GM19372 (cell line): ENCODE data around the gene IL12RB2.
"Not testable (repeated sequence)": the region's sequence is repeated elsewhere in the genome, so short reads cannot be mapped to it uniquely, and the experiment has no call there.

ENCODE experiments used
- ATAC-seq: cut with Tn5 transposase; IDR thresholded peaks from one replicate; pipeline ENCODE4 v1.9.1; 2021; ENCODE audit warnings: mild to moderate bottlenecking, low read depth, moderate library complexity; ENCODE audit not compliant: unreplicated experiment

Gene IL12RB2

DNA sequence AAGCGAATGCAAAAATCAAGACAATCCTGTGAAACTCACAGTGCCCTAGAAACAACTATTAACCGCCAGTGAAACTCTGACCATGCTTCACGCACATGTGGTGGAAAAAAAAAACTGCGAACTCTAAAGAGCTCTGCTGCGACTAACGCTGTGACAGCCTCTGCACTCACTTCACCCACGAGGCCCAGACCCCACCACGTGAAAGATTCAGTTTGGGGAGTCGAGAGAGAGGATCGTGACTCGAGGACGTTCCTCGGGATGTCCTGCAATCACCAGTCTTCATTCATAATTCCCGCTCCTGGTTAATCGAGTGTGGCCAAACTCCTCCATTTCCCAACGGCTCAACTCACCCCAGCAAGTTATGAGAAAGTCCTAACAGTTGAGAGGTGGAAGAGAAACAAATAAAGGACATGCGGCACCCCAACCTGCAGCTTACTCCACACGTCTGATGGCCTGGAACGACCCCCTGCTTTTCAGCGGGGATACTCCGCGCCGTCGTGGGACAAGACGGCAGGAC lies 121.4 kb downstream of the IL12RB2 start:
- ATAC-seq, result no peak

DNA sequence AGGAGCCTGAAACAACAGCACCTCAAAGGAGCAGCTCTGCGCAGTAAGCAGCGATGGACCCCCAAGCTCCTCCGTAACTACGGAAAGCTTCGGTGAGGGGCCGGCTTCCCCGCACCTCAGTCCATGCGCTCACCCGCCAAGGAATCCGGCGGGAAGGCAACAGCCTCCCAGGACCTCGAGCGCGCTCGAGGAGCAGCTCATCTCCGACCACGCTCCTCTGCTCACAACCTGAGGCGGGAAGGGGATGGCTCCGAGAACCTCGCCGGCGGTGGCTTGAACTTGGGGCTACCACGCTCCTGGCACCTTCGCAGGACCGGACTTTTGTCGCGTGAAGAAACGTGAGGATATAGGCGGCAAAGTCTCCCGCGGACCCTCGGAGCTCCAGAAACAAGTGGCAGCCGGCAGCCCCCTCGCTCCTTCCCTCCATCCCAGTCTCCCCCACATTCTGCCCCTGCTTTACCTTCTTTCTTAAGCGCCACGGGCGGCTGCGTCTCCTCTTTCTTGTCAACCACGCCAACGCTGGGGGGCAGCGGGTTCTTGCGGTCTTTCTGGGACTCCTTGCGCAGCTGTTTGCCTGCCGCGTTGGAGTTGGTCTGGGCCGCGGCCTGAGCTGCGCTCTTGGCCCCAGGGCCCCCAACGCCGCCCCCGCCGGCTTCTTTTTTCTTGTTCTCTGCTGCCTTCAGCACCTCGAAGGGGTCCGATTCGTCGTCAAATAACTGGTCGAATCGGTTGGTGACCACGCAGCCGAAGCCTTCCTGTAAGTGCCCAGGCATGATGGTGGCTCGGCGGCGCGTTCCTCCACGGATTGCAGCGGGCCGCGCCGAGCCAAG lies 122.1 kb downstream of the IL12RB2 start:
- ATAC-seq, result peak; percentile 3

DNA sequence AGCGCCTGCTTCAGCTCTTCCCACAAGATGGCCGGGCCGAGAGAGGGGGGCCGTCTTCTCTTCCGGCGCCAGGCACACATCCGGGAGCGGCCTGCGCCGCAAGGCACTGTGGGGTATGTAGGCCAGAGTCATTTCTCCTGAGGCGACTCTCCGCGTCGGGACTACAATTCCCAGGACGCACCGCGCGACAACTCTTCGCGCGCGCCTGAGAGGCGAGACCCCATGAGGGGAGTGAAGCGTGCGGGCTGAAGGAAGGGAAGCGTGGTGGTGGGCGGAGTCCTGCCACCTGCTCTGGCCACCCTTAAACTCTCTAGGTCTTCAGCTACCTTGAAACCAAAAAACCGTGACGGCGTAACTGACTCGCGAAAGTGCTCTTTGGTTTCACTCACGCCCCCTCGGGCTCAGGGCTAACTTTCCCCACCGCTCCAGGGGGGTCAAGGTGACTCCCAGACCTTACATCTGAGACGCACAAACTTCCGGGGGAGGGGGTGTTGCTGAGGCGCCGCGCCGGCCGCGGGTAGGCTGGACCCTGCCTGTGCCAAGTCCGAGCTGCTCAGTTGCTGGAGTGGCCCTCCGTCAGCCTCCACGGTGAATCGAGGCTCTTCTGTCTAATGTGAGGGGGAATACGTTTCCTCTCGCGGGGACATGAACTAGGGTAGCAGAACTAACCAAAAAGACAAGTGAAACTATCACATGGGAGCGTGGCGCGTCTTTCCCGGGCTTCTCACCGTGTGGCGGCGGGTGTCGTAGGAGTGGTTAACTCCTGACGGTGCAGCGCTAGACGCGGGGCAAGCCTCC lies 122.9 kb downstream of the IL12RB2 start, which contains the start of gene SERBP1:
Gene SERBP1 (minus strand): TSS at position 45 of the 798 bp plus-strand sequence. CDS start 102 bp downstream, outside the sequence.
- ATAC-seq, result peak; percentile 82

DNA sequence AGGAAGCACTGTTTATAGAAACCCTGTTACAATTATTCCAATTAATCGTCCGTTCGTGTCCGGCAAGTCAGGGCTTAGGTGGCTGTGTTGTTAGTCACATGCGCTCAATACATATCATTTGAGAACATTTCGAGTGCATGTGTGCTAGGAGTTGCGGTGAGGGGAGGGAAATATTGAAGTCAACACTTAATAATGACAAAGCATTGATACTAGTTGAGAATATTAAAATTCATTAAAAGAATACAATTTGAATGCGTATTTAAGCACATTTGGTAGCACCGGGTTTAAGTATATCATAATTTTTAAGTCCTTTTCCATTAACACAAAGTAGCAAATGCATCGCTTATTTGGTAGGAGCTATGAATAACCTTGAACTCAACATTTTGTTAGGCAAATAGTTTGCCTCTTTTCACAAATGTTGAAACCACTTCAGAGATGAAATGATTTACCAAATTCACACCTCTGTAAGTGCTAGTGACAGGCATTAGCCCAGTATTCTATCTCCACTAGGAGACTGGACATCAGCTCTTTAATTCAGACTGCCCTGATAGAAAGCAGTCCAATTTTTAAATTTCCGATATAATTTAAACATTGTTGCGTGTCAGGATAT lies 123.6 kb downstream of the IL12RB2 start:
- ATAC-seq, result no peak

DNA sequence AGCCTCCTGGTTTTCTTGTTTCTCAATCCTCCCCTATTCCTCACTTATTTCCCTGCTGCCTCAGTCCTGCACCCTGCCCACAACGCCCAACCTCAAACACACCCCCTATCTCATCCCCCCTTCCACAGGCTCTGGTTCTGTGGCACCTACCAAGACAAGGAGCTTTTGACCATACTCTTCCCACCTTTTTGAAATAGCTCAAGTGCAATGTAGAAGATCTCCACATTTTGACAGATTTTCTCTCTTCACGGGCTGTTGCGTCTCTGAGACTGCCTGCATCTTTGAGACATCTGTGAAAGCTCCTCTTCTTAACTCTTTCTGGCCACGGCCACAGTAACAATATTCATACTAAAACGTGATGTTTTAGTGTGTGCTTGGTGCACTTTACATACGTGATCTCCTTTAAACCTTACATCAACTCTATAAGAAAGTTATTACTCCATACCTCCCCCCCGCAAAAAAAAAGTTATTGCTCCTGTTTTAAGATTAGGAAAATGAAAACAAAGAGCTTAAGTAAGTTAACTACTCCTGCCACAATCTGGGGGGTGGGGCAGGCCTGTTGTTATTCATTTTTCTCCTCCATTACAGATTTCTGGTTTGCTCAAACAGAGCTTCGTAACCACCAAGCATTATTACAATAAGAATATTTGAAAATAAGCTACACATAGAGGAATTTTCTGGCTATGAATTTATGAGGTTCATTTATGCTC lies 124.4 kb downstream of the IL12RB2 start:
- no peak for ATAC-seq

DNA sequence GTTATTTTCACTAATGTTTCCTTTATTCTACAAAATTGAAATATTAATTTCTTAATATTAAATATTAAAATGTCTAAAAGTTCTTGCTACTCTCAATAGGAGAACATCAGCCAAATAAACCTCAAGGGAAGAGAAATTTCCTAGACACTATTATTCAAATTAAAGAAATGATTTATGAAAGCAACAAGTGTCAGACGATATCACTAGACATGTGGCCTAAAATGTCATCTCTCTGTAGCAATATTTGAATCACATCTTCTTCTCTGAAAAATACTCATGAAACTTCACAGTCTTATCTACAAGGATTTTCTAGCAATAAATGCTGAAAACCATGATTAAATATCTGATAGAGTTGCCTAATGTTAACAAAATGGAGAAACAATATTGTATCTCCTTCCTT lies 125.1 kb downstream of the IL12RB2 start:
- ATAC-seq, result no peak

DNA sequence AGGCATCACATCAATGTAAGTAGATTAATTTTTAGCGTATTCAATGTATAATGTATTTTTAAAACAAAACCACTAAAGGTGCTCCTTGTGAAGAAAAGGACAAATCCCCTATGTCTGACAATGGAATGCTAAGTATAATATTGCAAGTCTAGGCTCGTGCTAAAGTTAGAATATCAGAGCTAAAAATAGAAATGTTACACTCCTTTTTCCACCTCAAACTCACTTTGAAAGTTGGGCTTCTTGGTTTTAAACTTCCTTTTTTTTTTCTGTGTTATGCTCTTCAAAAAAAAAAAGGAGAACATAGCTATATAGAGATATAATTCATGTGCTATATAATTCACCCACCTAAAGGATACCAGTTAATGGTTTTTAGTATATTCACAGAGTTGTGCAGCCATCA lies 126.2 kb downstream of the IL12RB2 start:
- no peak for ATAC-seq

DNA sequence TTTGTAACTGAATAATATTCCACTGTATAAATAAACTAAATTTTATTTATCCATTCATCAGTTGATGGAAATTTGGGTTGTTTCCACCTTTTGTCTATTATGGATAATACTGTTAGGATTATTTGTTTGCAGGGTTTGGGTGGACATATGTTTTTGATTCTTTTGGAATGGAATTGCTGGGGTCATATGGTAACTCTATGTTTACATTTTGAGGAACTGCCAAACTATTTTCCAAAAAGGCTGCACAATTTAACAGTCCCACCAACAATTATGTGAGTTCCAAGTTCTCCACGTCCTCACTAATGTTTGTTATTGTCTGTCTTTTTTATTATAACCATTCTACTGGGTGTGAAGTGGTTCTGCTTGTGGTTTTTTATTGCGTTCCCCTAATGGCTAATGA lies 126.8 kb downstream of the IL12RB2 start:
- no peak for ATAC-seq

DNA sequence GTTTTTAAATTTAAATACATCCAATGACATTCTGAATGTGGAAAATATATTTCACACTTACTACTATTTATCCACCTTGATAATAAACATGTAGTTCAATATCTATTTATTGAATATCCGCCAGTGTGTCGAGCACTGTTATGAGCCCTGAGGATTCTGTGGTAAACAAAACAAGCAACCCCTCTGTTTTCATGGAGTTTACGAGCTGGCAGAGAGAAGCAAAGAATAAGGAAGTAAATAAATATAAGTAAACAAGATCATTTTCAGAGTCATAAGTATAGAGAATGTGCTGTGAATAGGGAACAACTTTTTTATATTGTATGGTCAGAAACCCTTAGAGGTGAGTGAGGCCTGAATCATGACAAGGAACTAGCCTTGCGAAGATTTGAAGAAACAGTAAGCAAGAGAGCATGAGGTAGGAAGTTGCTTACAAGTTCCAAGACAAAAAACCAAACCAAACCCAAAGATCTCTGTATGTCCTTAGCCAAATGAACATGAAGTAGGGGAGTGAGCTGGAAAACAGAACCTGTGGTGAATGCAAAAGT lies 128.9 kb downstream of the IL12RB2 start:
- no peak for ATAC-seq

DNA sequence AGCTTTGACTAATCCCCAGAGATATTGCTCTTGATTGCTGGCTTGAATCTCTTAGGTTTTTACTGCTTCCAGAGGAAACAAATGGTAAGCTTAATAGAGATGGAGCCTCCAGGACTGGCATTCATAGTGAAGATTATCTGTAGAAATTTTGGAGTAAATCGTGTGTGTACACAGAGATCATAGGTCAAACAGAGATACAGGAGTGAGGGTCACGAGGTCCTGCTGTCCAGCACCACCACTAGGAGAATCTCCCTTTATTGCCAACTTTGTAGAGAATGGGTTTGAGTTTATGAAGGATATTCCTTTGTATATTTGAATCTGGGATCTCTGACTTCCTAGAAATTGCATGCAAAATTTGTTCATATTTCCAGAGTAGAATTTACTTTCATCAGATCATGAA lies 130.3 kb downstream of the IL12RB2 start:
- no peak for ATAC-seq

DNA sequence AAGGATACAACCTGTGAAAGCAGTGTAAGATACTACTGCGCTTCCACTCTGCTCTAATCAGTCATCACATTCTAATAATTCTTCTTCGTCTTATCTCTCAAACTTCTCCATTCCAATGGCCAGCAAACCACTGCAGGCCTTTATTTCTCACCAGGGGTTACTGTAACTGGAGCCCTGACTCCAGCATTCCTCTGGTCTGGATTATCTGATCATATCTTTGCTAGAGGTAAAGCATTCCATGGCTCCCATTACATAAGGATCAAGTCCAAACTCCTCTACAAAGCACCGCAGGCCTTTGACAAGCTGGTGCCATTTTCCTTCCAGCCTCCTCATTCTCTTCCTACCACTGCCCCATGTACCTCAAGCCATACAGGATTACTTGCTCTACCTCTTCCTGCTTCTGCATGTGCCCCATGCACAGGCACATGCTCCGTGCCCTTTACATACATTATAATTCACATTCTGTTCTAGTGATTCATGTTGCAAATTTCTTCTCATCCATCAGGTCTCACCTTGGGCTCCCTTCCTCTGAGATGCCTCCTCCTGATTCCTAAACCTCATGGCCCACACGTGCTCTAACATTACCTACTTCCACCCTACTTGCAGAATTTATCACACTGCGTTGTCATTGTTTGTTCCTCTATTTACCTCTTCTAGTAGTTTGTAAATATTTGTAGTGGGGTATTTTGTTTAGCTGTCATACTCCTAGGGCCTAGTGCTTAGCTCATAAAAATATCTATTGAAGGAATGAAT lies 131.8 kb downstream of the IL12RB2 start:
- ATAC-seq, result no peak

DNA sequence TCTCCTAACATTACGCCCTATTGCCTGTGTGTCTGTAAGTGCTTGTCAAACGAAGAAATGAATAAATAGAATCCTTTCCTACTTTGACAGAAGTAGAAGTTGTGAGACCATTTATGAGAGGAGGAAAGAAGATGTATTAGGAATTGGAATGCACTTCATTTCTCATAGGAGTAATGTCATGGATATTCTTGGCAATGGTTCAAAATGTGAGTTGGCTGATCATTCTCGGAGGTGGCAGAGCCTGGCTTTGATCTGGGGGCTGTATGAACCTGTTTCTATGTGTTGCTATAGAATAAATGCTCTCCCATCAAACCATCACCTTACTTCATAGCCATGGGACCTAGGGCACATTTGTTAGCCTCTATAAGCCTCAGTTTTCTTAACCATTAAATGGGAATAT lies 132.7 kb downstream of the IL12RB2 start:
- ATAC-seq, result no peak

DNA sequence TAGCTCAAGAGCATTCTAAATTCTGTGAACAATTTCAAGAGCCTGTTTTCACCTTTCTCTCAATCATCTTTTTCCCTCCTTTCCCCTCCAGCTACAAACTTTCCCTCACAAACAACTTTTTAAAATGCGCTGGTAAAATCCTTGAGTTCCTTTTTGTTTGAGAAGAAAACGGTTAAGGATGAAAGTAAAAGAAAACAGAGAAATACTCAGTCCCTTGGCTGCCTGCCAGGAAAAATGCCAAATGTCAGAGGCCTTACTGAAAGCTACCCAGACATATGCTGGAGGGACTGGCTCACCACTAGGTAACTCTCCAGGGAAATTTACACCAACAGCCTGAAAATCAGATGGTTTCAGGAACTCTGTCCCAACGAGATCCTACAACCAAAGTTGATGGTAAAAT lies 133.5 kb downstream of the IL12RB2 start:
- no peak for ATAC-seq

DNA sequence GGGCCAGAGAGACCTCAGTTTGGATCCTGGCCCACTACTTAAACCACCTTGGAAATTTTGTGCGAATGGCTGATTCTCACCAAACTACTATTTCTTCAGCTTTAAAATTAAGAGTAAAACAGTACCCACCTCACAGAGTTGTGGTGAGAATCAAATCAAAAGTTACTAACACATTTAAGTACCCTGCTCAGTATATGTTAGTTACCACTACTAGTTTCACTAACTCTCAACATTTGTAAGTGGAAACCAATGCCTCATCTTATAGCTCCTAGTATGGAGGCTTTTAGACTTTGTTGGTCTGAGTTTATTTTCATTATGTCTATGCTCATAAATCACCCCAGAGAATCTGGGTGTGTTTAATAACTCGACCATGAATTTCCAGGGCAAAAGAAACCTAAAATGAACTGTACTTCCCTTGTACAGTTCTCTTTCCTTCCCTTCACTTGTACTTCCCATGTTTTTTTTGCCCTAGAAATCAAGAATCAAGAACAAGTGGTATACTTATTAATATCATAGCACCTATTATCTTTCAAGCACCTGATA lies 134.1 kb downstream of the IL12RB2 start:
- no peak for ATAC-seq

DNA sequence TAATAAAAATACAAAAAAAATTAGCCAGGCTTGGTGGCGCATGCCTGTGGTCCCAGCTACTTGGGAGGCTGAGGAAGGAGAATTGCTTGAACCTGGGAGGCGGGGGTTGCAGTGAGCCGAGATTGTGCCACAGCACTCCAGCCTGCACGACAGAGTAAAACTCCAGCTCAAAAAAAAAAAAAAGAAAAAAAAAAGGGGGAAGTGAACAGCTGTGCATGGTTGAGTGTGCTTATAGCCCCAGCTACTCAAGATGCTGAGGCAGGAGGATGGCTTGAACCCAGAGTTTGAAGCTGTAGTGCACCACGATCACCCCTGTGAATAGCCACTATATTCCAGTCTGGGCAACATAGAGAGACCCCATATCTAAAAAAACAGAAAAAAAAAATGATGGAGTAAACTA lies 138.3 kb downstream of the IL12RB2 start:
- not testable (repeated sequence) for ATAC-seq
